ENCODE measurements around the gene CABP2.

CABP2 gene

DNA sequence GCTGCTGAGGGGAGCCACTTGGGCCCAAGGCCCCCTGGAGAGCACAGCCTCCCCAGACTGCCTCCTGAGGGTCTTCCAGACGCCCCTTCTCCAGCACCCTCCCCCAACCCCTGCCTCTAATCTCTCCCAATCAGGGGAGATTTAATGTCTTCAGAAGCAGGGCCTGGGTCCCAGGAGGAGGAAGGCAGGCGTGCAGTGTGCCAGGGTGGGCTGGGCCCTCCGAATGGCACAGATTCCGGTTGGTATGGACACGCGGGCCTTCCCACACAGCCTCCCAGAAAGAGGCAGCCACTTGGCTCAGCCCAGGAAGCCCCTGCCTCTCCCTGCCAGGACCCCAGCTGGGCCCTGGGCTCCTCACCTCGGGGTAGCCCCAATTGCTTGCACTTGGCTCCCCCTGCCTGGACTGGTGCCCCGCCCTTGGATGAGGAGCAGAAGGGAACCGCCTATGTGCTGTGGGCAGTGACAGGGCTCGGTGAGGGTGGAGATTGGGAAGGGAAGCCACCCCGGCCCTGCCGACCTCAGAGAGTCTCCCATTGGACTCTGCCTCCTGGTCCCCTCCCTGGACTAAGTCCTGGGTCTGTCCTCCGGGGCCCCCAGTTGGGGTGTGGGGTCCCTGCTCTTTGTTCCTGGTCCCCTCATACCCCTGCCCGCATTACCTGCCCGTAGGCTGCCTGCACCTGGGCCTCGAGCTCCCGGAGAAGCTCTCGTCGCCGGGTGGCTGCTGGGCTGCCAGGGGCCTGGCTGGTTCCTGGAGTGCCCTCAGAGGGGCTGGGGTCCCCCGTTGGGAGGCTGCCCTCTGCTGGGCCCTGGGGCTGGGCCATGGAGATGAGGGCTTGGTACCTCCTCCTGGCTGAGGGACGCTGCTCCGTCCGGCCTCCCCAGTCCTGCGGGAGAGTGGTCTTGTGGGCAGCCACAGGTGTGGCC, 572 bp upstream of the CABP2 start:
- TF ChIP-seq GATA2 (IDR thresholded peaks at IDR 0.05; ENCODE audit: low read depth, low read length) (no peak), GATA3 (IDR thresholded peaks at IDR 0.05; ENCODE audit: low read depth, low read length) (no peak)

DNA sequence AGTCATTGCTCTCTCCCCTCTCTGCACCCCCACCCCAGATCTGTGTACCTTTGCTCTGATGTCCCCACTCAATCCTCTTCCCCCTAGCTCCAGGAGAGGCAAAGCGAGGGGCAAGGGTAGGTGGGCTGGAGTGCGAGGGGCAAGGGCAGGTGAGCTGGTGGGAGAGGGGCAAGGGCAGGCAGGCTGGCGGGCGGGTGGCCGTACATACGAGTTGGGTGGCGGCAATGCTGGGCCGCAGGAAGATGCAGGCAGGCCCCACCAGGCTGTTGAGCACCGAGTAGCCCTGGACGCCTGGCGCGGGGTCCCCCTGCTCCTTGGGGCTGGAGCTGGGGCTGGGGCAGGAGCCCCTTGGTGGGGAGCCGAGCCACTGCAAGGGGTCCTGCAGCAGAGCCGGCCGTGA, 908 bp downstream of the CABP2 start:
- no peak for TF ChIP-seq GATA2 (IDR thresholded peaks at IDR 0.05; ENCODE audit: low read depth, low read length)
- TF ChIP-seq GATA3 (IDR thresholded peaks at IDR 0.05; ENCODE audit: low read depth, low read length): no peak

DNA sequence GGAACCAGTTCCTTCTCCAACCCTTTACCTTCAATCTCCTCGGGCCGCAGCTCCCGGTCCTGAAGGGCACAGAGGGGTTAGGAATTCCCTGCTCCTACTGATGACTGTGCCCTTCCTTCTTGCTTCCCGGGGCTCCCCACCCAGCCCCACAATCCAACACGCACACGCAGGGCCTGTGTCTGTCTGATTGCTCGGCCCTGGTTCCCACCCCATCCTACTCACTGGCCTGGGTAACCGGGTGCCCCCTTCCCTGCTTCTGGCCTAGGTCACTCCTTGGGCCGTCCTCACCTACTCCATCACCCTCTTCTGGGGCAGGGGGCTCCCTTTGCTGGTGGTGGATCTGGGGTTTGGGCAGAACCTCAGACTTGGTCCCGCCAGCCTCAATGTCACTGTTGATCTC, 1.3 kb downstream of the CABP2 start:
- TF ChIP-seq GATA2 (IDR thresholded peaks at IDR 0.05; ENCODE audit: low read depth, low read length): no peak
- no peak for TF ChIP-seq GATA3 (IDR thresholded peaks at IDR 0.05; ENCODE audit: low read depth, low read length)

DNA sequence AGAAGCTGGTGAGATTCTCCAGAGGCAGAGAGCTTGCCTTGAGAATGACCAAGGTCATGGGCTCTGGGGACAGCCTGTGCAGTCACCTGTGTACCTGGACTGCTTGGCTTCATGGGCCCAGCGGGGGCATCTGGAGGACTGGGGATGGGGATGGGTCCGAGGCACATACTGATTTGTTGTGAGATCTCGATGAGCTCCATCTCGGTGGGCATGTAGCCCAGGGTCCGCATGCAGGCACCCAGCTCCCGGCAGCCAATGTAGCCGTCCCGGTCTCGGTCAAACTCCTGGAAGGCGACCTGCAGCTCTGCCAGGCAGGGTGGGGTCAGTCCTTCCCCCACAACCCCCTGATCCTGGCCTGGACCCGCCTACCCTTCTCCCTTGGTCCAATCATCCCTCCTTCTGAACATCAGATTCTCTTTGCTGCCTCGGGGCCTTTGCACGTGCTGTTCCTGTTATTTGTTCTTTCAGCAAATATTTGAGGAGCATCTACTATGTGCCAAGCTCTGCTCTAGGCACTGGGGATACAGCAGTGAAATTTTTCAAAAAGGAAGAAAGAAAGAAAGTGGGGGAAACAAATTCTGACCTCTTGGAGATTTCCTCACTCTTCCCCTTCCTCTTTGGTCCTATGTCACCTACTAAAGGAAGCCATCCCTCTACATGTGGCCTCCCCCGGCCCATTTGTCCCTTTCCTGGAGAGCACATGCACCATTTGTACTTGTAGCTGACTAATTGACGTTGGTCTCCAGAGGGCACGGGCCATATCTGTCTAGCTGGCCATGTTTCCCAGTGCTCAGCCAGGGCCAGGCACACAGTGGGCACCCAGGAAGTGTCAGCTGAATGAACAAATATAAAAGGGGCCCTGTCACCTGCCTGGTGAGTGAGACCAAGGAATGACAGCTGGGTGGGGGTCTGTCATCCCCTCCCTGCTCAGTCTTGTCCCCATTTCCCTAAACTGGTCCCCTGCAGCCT, 2.1 kb downstream of the CABP2 start:
- TF ChIP-seq GATA3 (IDR thresholded peaks at IDR 0.05; ENCODE audit: low read depth, low read length): no peak
- TF ChIP-seq GATA2 (IDR thresholded peaks at IDR 0.05; ENCODE audit: low read depth, low read length): no peak

DNA sequence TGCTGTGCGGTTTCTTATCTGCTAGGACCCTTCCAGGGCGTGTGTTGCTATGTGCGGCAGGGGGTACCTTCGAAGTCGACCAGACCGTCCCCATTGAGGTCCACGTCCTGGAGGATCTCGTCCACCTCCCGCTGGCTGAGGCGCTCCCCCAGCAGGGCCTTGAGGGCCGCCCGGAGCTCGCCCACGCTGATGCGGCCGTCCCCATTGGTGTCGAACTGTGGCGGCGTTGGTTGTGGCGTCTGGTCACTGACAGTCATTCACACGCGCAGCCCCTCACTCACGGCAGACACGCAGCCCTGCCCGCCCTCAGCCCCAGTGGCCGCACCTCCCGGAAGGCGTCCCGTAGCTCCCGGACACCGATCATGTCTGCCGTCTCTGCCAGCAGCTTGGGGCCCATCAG, 3.5 kb downstream of the CABP2 start:
- no peak for TF ChIP-seq GATA2 (IDR thresholded peaks at IDR 0.05; ENCODE audit: low read depth, low read length)
- no peak for TF ChIP-seq GATA3 (IDR thresholded peaks at IDR 0.05; ENCODE audit: low read depth, low read length)

DNA sequence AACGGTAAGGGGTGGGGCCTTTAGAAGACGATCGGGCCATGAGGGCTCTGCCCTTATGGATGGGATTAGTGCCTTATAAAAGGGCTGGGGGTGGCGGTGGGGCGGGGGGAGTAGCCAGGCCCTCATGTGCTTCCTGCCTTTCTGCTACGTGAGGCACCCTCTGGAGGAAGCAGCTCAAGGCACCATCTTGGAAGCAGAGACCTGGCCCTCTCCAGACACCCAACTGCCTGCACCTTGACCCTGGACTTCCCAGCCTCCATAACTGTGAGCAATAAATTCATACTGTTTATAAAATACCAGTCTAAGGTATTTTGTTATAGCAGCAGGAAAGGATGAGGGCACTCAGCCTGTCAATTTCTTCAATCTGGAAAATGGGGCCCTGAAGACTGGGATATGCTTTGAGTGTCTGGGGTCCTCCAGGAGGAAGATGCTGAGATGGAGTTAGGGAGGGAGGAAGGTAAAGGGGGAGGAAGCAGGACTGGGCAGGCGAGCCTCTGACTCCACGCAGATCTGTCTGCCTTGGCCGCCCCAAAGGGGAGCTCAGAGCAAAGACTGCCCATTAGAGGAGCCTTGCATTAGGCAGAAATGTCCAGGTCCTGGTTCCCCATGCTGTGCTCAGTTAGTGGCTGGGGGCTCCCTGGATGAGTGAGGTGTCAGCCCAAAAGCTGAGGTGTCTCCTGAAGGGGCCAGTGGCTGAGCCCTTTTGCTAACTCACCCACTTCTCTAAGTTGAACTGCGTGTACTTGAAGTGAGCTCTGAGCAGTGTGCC, 5.3 kb downstream of the CABP2 start:
- TF ChIP-seq GATA2 (IDR thresholded peaks at IDR 0.05; ENCODE audit: low read depth, low read length): no peak
- no peak for TF ChIP-seq GATA3 (IDR thresholded peaks at IDR 0.05; ENCODE audit: low read depth, low read length)

DNA sequence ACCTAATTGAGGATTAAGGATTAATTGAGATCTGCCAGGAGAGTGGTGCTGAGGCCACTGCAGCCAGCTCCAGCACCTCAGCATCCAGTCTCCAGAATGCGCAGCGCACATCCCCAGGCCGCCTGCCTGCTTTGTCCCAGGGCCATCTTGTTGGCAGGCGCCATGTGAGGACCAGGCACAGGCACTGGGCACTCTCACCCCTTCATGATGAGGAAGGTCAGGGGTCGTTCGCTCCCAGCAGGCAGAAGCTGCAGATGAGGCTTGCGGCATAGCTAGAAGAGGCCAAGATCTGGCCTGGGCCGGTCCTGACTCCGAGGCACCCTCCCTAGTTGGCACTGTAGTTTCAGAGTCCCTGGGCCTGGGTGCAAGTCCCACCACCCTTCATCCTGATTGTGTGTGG, 6.4 kb downstream of the CABP2 start:
- TF ChIP-seq GATA2 (IDR thresholded peaks at IDR 0.05; ENCODE audit: low read depth, low read length): no peak
- no peak for TF ChIP-seq GATA3 (IDR thresholded peaks at IDR 0.05; ENCODE audit: low read depth, low read length)

DNA sequence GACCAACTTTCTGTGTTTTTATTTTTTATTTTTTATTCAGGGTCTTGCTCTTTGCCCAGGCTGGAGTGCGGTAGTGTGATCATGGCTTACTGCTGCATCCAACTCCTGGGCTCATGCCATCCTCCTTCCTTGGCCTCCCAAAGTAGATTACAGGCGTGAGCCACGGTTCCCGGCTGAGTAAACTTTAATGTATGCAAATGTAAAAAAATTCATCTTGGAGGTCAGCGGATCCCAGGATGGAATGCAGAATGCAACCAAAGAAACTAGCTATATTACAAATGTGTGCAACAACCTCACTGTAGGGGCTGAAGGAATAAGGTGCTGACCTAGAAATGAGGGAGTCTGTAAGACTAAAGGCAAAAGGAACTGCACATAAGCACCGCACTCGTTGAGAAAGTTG, 9.1 kb downstream of the CABP2 start:
- no peak for TF ChIP-seq GATA2 (IDR thresholded peaks at IDR 0.05; ENCODE audit: low read depth, low read length)
- no peak for TF ChIP-seq GATA3 (IDR thresholded peaks at IDR 0.05; ENCODE audit: low read depth, low read length)

DNA sequence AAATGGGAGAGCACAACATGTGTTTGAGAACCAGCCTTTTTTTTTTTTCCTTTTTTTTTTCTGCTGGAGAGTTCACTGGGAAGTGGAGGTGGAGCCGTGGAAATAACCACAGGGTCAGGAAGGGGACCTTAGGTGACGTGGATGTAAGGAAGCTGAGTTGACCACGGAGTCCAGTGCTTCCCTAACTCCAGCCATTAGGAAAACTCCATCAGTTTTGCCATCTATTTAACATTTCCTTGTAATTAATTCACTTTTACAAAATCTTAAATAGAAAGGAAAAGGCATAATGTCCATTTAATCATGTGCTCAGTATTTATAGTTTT, 13.3 kb downstream of the CABP2 start:
- TF ChIP-seq GATA2 (IDR thresholded peaks at IDR 0.05; ENCODE audit: low read depth, low read length): no peak
- no peak for TF ChIP-seq GATA3 (IDR thresholded peaks at IDR 0.05; ENCODE audit: low read depth, low read length)

DNA sequence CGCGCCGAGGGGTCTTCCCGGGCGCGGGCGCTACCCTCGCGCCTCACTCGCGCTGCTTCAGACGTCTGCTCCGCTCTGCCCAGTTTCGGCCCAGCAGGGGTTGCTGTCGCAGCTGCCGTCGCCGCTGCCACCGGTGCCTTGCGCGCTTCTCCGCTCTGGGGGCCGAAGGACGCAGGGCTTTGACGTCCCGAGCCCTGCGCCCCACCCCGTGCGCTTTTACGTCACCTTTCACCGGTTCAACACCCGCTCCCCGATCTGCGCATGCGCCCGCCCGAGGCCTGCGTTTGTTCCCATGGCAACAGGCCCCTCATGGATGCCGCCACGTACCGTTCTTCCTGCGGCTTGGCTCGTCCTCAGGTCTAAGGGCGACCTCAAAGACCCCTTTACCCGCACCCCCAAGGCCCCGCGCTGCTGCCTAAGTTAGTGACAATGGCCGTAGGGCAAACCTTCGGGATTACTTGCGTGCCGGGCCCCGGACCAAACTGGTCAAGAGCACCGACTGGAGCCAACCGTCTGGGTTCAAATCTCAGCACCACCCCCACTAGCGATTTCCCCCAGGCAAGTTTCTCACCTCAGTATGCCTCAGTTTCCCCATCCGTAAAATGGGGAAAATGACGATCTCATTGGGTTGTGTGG, 14.6 kb downstream of the CABP2 start:
- TF ChIP-seq GATA3 (IDR thresholded peaks at IDR 0.05; ENCODE audit: low read depth, low read length): no peak
- no peak for TF ChIP-seq GATA2 (IDR thresholded peaks at IDR 0.05; ENCODE audit: low read depth, low read length)

DNA sequence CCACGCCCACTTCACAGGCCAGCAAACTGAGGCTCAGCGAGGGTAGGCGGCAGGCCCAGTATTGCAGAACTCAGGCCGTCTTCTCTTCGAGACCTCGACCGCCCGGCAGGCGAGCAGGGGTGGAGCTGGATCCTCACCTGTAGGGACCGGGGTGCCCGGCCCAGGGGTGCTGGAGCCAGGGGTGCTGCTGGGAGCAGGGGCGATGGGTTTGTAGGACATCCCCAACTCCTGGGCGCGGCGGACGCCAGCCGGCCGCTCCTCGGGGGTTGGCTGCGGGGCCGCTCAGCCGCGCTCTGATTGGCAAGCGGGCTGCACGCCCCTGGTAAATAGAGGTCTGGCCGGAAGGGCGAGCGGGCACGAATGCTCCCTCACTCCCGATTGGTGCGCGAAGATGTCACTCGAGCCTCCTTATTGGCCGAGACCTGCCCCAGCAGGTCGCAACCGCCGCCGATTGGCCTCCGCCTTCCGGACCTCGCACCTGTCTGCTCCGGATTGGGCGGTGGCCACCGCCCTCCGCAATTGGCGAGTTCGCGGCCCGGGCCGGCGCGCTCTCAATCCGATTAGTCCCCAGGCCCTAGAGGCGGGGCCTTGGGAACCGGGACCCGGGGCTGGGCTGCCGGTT, 15.3 kb downstream of the CABP2 start, which contains the start of gene CDK2AP2:
Gene CDK2AP2, minus strand, starts transcription at position 299 of the 622 bp plus-strand sequence. Its CDS starts 80 bp downstream, at position 219.
- TF ChIP-seq GATA3 (IDR thresholded peaks at IDR 0.05; ENCODE audit: low read depth, low read length): no peak
- no peak for TF ChIP-seq GATA2 (IDR thresholded peaks at IDR 0.05; ENCODE audit: low read depth, low read length)

DNA sequence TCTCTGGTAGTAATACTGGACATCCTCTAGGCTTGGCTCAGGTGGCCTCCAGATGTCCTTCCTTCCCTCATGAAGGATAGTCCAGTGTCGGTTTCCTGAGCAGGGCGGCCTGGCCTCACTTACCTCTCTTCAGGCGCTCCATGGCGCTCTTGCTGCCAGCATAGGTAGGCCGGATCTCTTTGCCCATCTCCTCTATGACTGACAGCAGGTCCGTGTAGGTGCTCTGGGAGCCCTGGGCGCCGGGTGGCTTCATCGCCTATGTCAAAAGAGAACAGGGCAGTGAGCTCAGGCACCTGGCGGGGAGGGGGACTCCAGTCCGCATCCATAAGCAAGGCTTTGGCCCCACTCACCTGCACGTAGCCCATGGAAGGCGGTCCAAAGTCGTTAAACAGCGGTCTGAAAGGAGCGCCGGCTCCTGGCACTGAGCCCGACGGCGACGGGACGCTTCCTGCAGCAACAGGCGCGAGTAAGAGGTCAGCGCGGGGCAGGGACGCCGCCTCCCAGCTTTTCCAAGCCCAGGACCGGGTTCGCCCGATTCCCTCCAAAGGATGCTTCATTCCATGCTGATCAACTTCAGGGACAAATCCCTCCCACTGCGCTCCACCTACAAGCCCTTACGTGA, 15.9 kb downstream of the CABP2 start:
- TF ChIP-seq GATA2 (IDR thresholded peaks at IDR 0.05; ENCODE audit: low read depth, low read length): no peak
- no peak for TF ChIP-seq GATA3 (IDR thresholded peaks at IDR 0.05; ENCODE audit: low read depth, low read length)

Measured in SH-SY5Y (cell line).